ENCODE data around the gene MRPS16.

Gene MRPS16

GRCh38 chr10:73239908-73240307 is 12.5 kb downstream of the MRPS16 start:
- no peak for DNase-seq (ENCODE audit: low read depth)

- DNase-seq (ENCODE audit: low read depth): no peak
Observed at GRCh38 chr10:73238990-73239566, 13.4 kb downstream of the MRPS16 start.

GRCh38 chr10:73234695-73235094 is 17.7 kb downstream of the MRPS16 start:
- DNase-seq (ENCODE audit: low read depth): no peak

GRCh38 chr10:73233883-73234282 is 18.6 kb downstream of the MRPS16 start:
- DNase-seq (ENCODE audit: low read depth): no peak

- no peak for DNase-seq (ENCODE audit: low read depth)
Observed at GRCh38 chr10:73232887-73233286, 19.6 kb downstream of the MRPS16 start.

GRCh38 chr10:73229567-73229966 is 22.9 kb downstream of the MRPS16 start:
- DNase-seq (ENCODE audit: low read depth): no peak

- no peak for DNase-seq (ENCODE audit: low read depth)
Observed at GRCh38 chr10:73228247-73228646, 24.2 kb downstream of the MRPS16 start.

- DNase-seq (ENCODE audit: low read depth): no peak
Observed at GRCh38 chr10:73226663-73227062, 25.8 kb downstream of the MRPS16 start.

- DNase-seq (ENCODE audit: low read depth): no peak
Observed at GRCh38 chr10:73225518-73225917, 26.9 kb downstream of the MRPS16 start.

GRCh38 chr10:73220989-73221388 is 31.5 kb downstream of the MRPS16 start:
- no peak for DNase-seq (ENCODE audit: low read depth)

GRCh38 chr10:73219384-73219783 is 33.1 kb downstream of the MRPS16 start:
- no peak for DNase-seq (ENCODE audit: low read depth)

- no peak for DNase-seq (ENCODE audit: low read depth)
Observed at GRCh38 chr10:73218431-73219191, 33.8 kb downstream of the MRPS16 start.

- DNase-seq (ENCODE audit: low read depth): no peak
Observed at GRCh38 chr10:73217628-73218027, 34.8 kb downstream of the MRPS16 start.

GRCh38 chr10:73215749-73216148 is 36.7 kb downstream of the MRPS16 start:
- DNase-seq (ENCODE audit: low read depth): no peak

GRCh38 chr10:73211106-73211811 is 41.2 kb downstream of the MRPS16 start:
- no peak for DNase-seq (ENCODE audit: low read depth)

GRCh38 chr10:73210395-73211105 is 41.9 kb downstream of the MRPS16 start:
- no peak for DNase-seq (ENCODE audit: low read depth)

- DNase-seq (ENCODE audit: low read depth): no peak
Observed at GRCh38 chr10:73209705-73210104, 42.7 kb downstream of the MRPS16 start.

GRCh38 chr10:73207883-73208282 is 44.6 kb downstream of the MRPS16 start:
- no peak for DNase-seq (ENCODE audit: low read depth)

GRCh38 chr10:73206385-73206784 is 46.1 kb downstream of the MRPS16 start:
- DNase-seq (ENCODE audit: low read depth): no peak

GRCh38 chr10:73205890-73206289 is 46.6 kb downstream of the MRPS16 start:
- DNase-seq (ENCODE audit: low read depth): no peak

- DNase-seq (ENCODE audit: low read depth): no peak
Observed at GRCh38 chr10:73205081-73205480, 47.4 kb downstream of the MRPS16 start.

Data from activated T-cell treated with anti-CD3 and anti-CD28 coated beads for 24 hours (primary cell).